Activated T-cell treated with anti-CD3 and anti-CD28 coated beads for 4 hours (primary cell): ENCODE data around the gene APC2.

Experiments used
- DNase-seq: peaks from one replicate; pipeline ENCODE4 v3.0.0-alpha.2; 2020

Gene APC2

DNA sequence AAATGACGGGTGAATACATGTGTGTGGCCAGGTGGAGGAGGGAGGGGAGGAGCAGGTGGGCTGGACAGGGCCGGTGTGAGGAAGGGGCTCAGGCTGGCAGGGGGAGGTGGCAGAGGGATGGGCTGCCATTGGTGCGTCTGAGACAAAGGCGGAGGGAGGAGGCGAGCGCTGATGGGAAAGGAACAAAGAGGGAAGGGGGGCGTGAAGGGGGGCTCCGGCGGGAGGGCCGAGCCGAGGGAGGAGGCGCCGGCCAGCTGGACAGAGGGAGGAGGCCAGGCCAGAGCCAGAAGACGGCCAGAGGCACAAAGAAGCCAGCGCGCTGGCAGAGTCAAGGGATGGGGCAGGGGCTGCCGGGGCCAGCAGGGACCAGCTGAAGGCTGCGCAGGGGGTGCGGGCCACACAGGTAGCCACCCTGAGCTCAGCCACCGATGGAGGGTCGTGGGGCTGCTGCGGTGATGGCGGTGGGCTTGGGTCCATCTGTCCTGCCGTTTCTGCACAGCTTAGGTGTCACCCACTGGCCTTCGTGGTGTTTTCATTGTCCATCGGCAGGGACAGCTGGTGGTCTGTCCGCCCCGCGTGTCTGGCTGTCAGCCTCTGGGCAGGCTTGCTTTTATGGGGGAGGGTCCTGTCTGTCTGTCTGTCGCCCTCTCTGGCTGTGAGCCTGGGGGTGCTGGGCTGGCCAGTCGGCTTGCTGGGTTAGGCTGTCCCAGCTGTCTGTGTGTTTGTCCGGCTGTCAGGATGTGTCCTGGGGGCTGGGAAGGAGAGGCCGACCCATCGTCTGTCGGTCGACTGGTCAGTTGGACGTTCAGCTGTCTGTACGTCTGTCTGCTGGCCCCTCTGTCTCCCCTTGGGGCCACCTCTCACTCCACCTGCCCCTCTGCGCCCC is 2.2 kb downstream of the APC2 start:
- no peak for DNase-seq

DNA sequence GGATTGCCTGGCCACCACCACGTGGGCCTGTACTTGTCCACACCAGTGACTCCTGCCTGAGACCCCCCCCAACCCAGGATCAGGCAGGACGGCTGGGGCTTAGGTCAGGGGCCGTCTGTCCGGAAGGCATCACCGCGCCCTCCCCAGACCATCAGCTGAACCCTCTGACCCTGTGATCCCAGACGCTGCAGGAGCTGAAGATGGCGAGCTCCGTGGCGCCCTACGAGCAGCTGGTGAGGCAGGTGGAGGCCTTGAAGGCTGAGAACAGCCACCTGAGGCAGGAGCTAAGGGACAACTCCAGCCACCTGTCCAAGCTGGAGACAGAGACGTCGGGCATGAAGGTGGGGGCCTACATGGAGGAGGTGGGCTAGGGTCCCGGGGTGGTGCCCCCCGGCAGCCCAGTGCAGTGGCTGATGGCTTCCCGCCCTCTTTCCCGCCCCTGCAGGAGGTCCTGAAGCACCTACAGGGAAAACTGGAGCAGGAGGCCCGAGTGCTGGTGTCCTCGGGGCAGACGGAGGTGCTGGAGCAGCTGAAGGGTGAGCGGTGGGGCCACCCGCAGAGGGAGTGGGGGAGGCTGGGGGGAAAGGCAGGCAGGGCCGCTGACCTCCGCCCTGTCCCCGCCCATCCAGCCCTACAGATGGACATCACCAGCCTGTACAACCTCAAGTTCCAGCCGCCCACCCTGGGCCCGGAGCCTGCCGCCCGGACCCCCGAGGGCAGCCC is 3.0 kb downstream of the APC2 start:
- DNase-seq, result no peak

DNA sequence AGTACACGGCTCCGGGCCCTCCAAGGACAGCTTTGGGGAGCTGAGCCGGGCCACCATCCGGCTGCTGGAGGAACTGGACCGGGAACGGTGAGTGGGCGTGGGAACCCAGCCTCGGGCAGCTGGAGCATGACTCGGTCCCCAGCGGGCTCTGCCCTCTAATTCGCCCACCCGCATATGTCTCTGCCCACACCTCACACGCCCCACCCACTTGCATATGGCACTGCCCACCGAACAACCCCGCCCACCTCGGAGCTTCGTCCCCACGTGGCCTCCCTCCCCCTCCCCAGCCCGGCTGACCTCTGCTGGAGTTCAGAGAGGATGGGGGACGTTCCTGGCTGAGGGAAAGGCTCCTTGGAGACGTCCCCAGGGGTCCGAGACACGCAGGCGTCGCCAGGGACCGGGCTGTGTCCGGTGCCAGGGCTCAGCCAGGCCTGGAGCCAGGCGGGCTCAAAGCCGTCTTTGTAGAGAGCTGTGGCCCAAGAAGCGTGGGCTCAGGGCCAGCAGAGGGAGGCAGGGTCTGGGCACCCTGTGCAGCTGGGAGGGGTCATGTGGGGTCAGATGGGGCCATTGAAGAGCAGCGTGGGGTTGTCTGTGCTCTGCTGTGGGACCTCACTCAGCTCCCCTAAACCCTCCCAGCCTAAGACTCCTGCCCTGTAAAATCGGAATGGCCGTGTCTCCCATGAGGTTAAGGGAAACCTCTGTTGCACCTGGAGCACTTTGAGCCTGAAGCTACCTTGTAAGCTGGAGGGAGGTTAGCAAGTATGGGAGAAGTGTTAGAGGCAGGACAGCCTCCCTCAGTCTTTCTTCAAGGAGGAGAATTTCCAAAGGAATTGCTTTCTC is 3.8 kb downstream of the APC2 start:
- DNase-seq, result no peak

DNA sequence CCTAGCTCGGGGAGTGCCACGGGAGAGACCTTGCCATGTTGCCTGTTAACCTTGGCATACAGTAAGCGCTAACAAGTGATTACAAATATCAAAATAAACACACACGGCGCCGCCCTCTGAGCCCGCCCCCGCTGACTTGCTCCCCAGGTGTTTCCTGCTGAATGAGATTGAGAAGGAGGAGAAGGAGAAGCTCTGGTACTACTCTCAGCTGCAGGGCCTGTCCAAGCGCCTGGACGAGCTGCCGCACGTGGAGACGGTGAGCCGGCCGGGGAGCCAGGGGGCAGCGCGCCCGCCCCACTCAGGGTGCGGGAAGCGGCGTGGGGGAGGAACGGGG is 5.0 kb downstream of the APC2 start:
- no peak for DNase-seq

DNA sequence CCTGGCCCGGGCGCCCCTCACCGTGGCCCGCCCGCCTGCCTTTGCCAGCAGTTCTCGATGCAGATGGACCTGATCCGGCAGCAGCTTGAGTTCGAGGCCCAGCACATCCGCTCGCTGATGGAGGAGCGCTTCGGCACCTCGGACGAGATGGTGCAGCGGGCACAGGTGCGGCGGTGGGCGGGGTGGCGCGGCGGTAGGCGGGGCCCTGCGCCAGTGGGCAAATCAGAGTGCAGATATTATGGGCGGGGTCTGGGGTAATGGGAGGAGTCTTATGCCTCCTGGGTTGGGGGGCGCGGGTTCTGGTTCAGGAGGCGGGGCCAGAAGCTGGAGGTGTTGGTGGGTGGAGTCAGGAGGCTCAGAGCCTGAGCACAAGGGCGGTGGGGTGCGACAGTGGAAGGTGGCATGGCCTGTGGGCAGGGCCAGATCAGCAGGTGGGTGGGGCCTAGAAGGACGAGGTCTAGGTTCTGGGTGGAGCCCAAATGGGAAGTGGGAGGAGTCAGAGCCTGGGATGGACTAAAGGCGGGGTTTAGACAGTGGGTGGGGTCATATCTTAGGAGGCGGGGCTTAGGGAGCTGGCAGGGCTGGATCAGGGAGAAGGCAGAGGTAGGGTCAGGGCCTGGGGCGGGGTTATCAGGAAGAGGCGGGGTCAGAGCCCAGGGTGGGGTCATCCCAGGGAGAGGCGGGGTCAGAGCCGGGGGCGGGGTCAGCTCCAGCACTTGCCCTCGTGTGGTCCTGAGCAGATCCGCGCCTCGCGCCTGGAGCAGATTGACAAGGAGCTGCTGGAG is 5.6 kb downstream of the APC2 start:
- DNase-seq, result no peak

DNA sequence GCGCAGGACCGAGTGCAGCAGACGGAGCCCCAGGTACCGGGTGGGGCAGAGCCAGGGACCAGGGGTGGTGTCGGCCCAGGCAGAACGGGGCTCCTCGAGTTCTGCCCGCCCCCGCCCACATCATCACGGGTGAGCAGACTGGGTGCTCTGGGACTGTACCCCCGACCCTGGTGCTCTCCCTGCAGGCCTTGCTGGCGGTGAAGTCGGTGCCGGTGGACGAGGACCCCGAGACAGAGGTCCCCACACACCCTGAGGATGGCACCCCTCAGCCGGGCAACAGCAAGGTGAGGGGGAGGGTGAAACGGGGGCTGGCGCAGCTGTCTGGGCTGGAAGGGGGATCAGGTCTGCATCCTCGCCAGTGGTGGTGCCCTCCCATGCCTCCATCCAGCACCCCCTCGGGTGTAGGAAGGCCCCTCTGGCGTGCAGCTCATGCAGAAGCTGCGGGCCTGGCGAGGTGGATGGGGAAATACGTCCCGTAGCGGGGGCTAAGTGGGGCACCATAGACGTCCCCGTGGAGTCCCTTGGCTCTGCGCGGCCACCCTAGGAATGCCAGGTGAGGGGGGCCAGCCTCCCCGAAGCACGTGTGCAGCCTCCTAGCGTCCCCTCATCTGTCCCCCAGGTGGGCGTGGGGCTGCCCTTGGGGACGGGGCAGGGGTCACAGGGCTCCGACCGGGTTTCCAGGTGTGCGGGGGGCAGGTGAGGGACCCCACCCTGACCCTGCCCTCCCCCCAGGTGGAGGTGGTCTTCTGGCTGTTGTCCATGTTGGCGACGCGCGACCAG is 6.4 kb downstream of the APC2 start:
- DNase-seq, result no peak

DNA sequence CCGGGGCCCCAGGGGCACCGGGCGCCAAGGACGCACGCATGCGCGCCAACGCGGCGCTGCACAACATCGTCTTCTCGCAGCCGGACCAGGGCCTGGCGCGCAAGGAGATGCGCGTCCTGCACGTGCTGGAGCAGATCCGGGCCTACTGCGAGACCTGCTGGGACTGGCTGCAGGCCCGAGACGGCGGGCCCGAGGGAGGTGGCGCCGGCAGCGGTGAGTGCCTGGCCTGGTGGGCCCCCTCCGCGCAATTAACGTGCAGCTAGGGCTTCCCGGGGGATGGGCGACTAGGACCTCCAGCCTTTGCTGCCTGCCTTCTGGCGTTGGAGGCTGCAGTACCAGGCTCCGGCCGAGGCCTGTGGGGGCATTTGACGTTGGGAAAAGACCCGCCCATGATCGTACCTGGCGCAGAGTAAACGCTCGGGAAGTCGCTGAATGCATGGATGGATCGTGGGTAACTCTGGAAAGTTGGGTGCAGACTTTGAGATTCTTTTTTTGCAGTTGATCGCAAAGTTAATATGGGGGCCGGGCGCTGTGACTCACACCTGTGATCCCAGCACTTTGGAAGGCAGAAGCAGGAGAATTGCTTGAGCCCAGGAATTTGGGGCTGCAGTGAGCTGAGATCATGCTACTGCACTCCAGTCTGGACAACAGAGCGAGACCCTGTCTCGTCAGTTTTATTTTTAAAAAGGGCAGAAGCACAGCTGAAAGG is 7.3 kb downstream of the APC2 start:
- no peak for DNase-seq

DNA sequence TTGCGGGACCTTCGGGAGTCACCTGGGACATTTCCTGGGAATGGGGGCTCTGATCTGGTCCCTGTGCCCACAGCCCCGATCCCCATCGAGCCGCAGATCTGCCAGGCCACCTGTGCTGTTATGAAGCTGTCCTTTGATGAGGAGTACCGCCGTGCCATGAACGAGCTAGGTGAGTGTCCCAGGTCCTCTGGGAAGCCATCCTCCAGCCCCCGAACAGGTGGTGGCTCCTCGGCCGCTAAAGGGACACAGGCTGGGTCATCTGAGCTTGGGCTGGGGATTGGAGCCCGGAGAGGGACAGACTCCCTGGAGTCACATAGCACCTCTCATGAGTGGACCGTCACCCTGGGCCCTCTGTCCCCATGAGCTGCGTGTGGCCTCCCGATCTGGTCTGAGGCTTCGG is 8.0 kb downstream of the APC2 start:
- no peak for DNase-seq

DNA sequence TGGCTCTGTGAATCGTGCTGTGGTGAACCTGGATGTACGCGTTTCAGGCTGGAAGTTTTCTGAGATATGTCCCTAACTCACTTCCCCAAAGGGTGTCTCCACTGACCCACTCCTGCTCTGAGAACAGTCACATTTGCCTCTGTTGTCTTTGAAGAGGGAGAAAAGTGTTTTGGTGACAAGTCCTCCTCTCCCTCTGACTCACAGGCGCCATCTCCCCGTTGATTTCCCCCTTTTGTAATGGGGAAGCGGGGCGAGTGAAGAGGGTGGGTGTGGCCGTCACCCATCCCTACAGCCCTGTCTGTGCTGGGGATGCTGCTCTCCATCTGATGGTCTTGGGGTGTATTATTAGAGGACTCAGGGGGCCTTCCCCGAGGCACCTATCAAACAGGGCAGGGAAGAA is 9.6 kb downstream of the APC2 start:
- DNase-seq, result no peak

DNA sequence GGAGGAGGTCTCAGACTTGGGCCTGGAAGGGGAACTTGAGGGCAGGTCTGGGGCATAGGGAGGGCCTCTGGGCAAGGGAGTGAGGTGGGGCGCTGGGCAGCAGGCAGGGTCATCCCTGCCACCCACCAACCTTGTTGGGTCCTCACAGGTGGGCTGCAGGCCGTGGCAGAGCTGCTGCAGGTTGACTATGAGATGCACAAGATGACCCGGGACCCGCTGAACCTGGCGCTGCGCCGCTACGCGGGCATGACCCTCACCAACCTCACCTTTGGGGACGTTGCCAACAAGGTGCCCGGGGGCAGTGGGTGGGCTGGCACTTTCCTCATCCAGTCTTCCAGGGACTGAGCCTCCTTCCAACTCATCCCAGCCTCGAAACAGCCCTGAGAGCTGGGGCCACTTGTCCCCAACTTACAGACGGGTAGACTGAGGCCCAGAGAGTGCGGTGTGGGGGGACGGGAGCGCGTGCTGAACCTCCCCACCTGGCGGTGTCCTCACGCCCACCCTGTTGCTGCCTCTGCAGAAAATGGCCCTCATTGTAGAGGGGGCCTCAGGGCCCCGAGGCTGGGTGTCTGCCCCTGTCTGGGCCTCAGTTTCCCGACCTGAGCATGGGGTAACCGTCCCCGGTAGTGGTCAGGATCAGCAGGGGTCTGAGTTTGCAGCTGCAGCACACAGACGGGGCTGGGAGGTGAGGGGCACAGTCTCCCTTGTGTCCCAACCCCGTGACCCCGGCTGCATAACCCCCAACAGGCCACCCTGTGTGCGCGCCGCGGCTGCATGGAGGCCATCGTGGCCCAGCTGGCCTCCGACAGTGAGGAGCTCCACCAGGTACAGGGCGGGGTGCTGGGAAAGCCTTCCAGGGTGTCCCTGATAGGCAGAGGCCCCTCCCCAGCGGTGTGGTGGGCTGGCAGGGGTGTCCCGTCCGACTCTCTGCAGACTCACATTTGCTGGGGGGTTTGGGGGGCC is 10.4 kb downstream of the APC2 start:
- no peak for DNase-seq

DNA sequence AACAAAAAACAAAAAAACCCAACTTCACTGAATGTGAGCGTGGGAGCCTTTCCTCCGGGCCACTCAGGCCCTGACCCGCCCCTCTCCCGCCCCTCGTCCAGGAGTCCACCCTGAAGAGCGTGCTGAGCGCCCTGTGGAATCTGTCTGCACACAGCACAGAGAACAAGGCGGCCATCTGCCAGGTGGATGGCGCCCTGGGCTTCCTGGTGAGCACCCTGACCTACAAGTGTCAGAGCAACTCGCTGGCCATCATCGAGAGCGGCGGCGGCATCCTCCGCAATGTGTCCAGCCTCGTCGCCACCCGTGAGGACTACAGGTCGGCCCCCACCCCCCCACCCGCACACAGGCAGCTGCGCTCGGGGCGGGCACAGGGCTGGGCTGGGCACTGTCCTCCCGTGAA is 11.9 kb downstream of the APC2 start:
- no peak for DNase-seq

DNA sequence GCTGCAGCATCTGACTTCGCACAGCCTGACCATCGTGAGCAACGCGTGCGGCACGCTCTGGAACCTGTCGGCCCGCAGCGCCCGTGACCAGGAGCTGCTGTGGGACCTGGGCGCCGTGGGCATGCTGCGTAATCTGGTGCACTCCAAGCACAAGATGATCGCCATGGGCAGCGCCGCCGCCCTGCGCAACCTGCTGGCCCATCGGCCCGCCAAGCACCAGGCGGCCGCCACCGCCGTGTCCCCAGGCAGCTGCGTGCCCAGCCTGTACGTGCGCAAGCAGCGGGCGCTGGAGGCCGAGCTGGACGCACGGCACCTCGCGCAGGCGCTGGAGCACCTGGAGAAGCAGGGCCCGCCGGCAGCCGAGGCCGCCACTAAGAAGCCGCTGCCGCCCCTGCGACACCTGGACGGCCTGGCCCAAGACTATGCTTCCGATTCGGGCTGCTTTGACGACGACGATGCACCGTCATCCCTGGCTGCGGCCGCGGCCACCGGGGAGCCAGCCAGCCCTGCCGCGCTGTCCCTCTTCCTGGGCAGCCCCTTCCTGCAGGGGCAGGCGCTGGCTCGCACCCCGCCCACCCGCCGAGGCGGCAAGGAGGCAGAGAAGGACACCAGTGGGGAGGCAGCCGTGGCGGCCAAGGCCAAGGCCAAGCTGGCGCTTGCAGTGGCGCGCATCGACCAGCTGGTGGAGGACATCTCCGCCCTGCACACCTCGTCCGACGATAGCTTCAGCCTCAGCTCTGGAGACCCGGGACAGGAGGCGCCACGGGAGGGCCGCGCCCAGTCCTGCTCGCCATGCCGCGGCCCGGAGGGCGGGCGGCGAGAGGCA is 15.5 kb downstream of the APC2 start:
- DNase-seq, result no peak

DNA sequence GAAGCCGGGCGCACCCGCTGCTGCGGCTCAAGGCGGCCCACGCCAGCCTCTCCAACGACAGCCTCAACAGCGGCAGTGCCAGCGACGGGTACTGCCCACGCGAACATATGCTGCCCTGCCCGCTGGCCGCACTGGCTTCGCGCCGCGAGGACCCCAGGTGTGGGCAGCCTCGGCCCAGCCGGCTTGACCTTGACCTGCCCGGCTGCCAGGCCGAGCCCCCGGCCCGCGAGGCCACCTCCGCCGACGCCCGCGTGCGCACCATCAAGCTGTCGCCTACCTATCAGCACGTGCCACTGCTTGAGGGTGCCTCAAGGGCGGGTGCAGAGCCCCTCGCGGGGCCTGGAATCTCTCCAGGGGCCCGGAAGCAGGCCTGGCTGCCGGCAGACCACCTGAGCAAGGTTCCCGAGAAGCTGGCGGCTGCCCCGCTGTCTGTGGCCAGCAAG is 16.1 kb downstream of the APC2 start:
- DNase-seq, result no peak

DNA sequence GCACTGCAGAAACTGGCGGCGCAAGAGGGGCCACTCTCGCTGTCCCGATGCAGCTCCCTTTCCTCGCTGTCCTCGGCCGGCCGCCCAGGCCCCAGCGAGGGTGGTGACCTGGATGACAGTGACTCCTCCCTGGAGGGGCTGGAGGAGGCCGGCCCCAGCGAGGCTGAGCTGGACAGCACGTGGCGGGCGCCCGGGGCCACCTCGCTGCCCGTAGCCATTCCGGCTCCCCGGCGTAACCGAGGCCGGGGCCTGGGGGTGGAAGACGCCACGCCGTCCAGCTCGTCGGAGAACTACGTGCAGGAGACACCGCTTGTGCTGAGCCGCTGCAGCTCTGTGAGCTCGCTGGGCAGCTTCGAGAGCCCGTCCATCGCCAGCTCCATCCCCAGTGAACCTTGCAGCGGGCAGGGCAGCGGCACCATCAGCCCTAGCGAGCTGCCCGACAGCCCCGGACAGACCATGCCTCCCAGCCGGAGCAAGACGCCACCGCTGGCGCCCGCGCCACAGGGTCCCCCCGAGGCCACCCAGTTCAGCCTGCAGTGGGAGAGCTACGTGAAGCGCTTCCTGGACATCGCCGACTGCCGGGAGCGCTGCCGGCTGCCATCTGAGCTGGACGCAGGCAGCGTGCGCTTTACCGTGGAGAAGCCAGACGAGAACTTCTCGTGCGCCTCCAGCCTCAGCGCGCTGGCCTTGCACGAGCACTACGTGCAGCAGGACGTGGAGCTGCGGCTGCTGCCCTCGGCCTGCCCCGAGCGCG is 16.7 kb downstream of the APC2 start:
- DNase-seq, result no peak

DNA sequence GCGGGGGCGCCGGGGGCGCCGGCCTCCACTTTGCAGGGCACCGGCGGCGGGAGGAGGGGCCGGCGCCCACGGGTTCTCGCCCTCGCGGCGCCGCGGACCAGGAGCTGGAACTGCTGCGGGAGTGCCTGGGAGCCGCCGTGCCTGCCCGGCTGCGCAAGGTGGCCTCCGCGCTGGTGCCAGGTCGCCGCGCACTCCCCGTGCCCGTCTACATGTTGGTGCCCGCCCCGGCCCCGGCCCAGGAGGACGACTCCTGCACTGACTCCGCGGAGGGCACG is 17.2 kb downstream of the APC2 start:
- no peak for DNase-seq

DNA sequence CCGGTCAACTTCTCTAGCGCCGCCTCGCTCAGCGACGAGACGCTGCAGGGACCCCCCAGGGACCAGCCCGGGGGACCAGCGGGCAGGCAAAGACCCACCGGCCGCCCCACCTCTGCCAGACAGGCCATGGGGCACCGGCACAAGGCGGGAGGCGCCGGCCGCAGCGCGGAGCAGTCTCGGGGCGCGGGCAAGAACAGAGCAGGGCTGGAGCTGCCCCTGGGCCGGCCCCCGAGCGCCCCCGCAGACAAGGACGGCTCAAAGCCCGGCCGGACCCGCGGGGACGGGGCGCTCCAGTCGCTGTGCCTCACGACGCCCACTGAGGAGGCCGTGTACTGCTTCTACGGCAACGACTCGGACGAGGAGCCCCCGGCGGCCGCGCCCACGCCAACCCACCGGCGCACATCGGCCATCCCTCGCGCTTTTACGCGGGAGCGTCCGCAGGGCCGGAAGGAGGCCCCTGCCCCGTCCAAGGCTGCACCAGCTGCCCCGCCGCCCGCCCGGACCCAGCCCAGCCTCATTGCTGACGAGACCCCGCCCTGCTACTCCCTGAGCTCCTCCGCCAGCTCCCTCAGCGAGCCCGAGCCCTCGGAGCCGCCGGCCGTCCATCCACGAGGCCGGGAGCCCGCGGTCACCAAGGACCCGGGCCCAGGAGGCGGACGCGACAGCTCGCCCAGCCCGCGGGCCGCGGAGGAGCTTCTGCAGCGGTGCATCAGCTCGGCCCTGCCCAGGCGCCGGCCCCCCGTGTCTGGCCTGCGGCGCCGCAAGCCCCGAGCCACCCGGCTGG is 17.8 kb downstream of the APC2 start:
- no peak for DNase-seq

DNA sequence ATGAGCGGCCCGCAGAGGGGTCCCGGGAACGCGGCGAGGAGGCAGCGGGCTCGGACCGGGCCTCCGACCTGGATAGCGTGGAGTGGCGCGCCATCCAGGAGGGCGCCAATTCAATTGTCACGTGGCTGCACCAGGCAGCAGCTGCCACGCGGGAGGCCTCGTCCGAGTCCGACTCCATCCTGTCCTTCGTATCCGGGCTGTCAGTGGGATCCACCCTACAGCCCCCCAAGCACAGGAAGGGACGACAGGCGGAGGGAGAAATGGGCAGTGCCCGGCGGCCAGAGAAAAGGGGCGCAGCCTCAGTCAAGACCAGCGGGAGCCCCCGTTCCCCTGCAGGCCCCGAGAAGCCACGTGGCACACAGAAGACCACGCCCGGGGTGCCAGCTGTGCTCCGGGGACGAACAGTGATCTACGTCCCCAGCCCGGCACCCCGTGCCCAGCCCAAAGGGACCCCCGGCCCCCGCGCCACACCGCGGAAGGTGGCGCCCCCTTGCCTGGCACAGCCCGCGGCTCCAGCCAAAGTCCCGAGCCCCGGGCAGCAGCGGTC is 18.4 kb downstream of the APC2 start:
- DNase-seq, result no peak
